UCSD-AML1 (cell line): ENCODE data around the gene BMPR1A.

Experiments used
- DNase-seq: peaks from one replicate; lab custom pipeline; 2025; ENCODE audit not compliant: unreplicated experiment; lab: John Stamatoyannopoulos, UW

Gene BMPR1A

DNA sequence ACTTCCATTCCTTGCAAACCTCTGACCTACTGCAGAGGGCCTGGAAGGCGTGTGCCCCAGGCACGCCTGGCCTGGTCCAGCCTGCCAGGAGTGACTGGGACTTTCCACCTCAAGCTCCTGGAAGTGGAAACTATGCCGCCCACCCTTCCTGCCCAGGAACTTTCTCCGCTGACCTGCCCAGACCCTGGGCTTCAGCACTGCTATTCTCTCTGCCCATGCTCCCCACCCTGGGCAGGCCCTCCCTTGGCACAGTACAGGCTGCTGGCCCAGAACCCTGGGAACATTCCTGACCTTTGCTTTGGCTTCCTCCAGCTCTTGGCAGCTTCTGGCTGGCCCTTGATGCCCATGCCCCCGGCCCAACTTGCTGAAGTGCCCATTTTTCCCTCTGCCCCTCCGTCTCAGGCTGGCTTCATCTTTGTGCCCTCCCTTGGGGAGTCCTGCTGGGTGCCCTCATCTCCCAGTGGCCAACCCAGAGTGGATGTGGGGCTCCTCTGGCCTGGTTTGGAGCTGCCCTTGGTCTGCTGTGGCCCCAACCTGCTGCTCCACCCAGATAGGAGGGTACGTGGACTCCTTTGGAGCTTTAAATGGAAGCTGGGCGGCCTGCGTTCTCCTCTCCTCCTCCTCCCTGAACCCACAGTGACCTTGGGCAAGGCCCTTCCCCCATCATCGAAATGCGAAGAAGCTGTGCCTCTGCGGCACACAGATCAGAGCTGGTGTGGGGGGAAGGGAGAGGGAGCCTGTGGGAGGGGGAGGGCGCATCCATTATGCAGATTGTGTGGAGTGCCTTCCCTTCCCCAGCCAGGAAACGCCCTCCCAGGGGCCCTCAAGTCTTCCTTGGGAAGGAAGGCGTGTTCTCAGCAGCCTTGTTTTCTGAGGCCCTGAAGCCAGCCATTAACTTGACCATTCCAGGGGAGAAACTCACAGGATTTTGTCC lies 197.6 kb downstream of the BMPR1A start:
- DNase-seq, result peak; percentile 80

- DNase-seq, result no peak
Observed at GRCh38 chr10:86954681-86955500, 198.5 kb downstream of the BMPR1A start.

- DNase-seq, result peak; percentile 67
Observed at GRCh38 chr10:86955501-86956194, 199.2 kb downstream of the BMPR1A start.

DNA sequence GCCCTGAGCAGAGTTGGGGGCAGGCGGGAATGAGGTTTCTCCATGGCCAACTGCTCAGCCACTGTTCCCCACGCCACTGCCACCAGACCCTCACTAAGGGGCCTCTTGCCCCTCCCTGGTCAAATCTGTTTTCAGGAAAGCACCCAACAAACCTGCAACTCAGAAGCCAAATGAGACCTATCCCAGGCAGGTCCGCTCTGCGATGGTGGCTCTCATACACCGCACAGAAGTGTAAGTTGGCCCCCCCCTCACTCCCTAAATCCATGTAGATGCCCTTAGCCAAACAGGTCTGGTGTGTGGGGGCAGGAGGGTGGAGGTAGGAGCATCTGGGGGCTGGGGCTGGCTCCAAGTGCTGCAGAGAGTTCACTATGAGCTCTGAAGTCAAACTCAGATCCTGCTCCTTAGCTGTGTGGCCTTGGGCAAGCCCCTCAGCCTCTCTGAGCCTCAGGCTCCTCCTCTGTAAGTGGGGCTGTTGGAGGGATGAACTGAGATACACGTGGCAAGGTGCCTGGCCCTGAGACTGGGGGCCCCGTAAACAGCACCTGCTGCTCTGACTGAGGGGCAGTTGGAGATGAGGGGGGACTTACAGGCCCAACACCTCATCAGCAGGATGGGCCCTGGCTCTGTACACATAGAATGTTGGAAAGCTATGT lies 199.9 kb downstream of the BMPR1A start:
- no peak for DNase-seq

- DNase-seq, result no peak
Observed at GRCh38 chr10:86956848-86957448, 200.5 kb downstream of the BMPR1A start.

DNA sequence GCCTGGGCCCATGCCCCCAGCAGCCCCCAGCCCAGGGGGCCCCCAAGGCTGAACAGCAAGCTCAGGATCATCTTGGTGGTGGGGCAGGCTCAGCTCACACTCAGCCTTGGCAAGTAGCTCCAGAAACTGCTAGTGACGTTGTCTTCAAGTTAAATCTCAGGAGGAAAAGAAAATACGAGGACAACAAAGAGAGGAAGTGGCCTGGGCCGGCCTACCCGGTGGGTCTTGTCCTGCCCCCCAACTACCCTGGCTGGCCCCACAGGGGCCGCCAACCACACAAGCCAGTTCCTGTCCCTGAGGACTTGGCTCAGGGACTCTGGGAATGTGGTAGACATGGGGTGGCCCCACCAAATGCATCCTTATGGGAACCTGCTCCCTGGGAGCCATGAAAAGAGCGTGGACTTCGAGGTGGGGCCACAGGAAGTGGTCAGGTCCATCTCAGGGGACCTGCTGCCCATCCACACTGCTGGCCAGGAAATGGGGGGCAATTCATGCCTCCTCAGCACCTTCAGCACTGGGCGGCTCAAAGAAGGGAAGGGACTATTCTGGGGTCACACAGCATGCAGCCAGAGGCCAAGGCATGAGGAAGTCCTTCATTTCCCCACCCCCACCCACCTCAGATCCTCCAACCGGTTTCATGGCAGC lies 201.2 kb downstream of the BMPR1A start, which contains the start of gene MMRN2:
Gene MMRN2, minus strand, starts transcription at position 145 of the 645 bp plus-strand sequence. Its CDS starts 74 bp downstream, at position 71.
- peak; percentile 54 for DNase-seq

GRCh38 chr10:86958116-86958900 lies 201.9 kb downstream of the BMPR1A start, which contains the start of gene SNCG:
Gene SNCG (plus strand): TSS chr10:86958599. CDS start chr10:86958698, 99 bp downstream.
- DNase-seq, result no peak

GRCh38 chr10:86958901-86959736 lies 202.7 kb downstream of the BMPR1A start:
- DNase-seq, result peak; percentile 48

DNA sequence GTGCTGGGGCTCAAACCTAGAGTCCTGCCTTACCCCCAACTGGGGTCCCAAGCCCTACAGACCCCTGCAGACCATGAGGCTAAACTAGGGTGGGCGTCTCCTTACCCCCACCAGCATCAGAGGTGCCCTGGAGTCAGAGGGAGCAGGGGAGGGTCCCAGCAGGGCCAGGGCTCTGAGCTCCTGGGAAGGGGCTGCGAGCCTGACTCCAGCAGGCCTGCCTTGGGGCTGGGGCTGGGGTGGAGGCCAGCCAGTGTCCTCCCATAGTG lies 203.3 kb downstream of the BMPR1A start:
- DNase-seq, result no peak

GRCh38 chr10:86960003-86960862 lies 203.8 kb downstream of the BMPR1A start:
- peak; percentile 78 for DNase-seq

DNA sequence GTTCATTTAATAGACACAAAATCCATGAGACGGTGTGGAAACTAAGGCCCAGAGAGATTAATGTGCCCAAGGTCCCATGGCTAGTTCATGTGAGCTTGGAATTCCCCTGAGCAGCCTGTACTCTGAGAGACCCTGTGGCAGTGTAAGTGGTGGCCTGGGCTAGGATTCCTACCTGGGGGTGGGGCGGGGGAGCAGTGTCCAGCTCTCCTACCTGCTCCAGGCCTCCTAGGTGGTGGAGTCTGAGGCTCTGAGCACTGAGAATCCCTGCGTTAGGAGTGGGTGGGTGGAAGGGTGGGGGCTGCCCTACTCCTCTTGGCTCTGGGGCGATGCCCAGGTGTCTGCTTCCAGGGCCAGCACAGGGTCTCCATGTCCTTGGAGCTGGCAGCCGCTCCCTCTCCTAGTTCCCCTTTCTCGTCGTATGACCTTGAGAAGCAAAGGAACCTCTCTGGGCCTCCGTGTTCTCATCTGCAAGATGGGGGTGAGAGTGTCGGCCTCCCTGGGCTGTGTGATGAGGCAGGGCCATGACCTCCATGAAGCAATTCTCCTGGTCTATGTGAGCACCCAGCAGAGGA lies 204.5 kb downstream of the BMPR1A start:
- no peak for DNase-seq

- DNase-seq, result no peak
Observed at GRCh38 chr10:86961481-86962091, 205.2 kb downstream of the BMPR1A start.

DNA sequence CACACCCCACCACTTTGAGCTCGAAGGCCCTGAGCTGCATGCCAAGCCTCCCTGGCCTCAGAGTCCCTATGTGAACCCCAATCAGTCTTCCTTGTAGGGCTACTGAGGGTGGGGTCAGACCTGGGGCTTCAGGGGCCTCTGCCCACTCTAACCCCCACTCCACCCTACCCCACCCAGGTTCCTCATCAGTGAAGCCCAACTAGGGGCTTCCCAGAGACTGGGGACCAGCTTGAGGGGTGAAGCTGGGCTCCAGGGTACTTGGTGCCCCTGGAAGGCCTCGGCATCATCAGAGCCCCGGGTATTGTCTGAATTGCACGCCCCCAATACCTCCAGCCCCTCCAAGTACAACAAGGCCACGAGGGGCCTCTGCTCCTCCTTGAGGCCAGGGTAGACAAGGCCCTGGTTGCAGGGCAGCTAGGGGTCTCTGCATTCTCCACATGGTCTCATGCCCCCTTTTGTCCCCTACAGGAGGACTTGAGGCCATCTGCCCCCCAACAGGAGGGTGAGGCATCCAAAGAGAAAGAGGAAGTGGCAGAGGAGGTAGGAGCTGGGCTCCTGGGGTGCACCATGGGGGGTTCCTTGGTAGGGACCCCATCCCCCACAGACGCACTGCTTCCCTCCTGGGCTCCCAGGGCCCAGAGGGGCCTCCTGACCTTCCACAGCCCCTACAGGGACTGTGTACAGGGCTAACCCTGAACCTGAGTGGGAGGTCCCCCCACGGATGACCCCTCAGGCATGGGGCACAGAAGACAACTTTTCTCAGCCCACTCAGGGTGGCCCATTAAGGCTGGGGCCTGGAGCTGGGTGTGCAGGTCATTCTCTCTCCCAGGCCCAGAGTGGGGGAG lies 205.9 kb downstream of the BMPR1A start:
- no peak for DNase-seq

- no peak for DNase-seq
Observed at GRCh38 chr10:86962981-86963310, 206.5 kb downstream of the BMPR1A start.

DNA sequence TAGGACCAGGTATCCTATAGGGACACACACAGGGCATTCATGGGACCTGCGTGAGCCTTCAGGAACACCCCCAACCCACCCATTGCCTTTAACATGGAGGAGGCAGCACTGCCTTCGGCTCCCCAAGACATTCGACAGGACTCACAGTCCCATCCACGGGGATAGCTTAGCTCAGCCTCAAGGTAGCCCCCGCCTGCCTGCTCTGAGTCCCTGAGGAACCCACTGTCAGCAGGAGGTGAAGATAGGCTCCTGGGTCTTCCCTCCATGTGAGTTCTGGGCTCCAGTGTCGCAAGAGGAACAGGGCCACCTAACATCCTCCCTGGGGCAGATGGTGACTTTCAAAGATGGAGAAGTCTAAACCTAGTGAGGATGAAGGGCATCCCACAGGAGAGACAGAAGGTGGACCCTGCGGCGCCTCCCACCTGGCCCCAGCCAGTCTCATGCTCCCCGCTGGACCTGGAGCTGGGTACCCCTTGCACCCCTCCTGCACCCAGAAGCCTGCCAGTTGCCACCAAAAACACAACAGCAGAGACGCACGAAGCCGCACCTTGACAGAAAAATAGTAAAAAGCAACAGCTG lies 207.0 kb downstream of the BMPR1A start:
- no peak for DNase-seq
